Heart right ventricle (tissue), 16 donors: Measurements from ENCODE around the gene LYPD5. TPM values are rescaled to one million over a fixed set of nuclear protein-coding genes. Genes with fewer than 3 reads are reported as not detected.

Experiments
- ATAC-seq, 8 donors: fragments of 200-7000 bp; cut with Tn5 transposase; one replicate each; pipeline ENCODE4 v1.9.1; 2020; ENCODE audit warnings: mild to moderate bottlenecking in 8 of 8, moderate library complexity in 8 of 8, moderate number of reproducible peaks in 1 of 8
- DNase-seq, 2 donors: peaks; one replicate each; pipeline ENCODE4 v3.0.0-alpha.2; 2020
- H3K27ac ChIP-seq, 10 donors: fragments of 200-600 bp; sonication (generic) in 2 of 10; one replicate each; pipeline versions ENCODE4 v1.5.0 to v1.8.0; 2020 to 2022; ENCODE audit warnings: mild to moderate bottlenecking in 3 of 10
- H3K27me3 ChIP-seq, 7 donors: fragments of 200-600 bp; one replicate each; pipeline ENCODE4 v1.8.0; 2021 to 2022; ENCODE audit warnings: mild to moderate bottlenecking in 2 of 7
- H3K36me3 ChIP-seq, 9 donors: fragments of 200-600 bp; sonication (generic) in 1 of 9; one replicate each; pipeline versions ENCODE4 v1.5.0 to v1.8.0; 2020 to 2022; ENCODE audit warnings: mild to moderate bottlenecking in 2 of 9
- H3K4me1 ChIP-seq, 9 donors: fragments of 200-600 bp; sonication (generic) in 1 of 9; one replicate each; pipeline versions ENCODE4 v1.5.0 to v1.8.0; 2020 to 2022; ENCODE audit warnings: mild to moderate bottlenecking in 4 of 9
- H3K4me3 ChIP-seq, 10 donors: fragments of 200-600 bp; sonication (generic) in 2 of 10; one replicate each; pipeline versions ENCODE4 v1.5.0 to v1.8.0; 2020 to 2022; ENCODE audit warnings: mild to moderate bottlenecking in 7 of 10, moderate library complexity in 2 of 10
- H3K9me3 ChIP-seq, 11 donors: fragments of 200-600 bp in 10 of 11; sonication (generic) in 2 of 11; one replicate each; pipeline versions ENCODE4 v1.5.0 to v1.8.0; 2013 to 2022; ENCODE audit warnings: mild to moderate bottlenecking in 2 of 11, control low read depth in 1 of 11, moderate library complexity in 1 of 11
- WGBS, 2 donors: extraction: QIAGEN DNeasy Blood & Tissue Kit; methylation state at CpG; one replicate each; pipeline ENCODE4 v1.1.7; 2013; ENCODE audit warnings: inconsistent platforms in 1 of 2; 5-methylcytosine and 5-hydroxymethylcytosine counted together
- intact Hi-C, 10 donors: fragments of 100-400 bp; cut with DNase I; formaldehyde crosslinking; loops; one replicate each; pipeline versions ENCODE4 v1.11.1 to v1.14.2; 2022
- polyA plus RNA-seq, 2 donors: library from polyadenylated mRNA; stranded (reverse); fragments of 200-250 nt; gene quantifications; one replicate each; pipeline ENCODE4 v1.2.3, GENCODE V29; 2013
- total RNA-seq, 10 donors: library from RNA; stranded (reverse); fragmentation: NEBNext Ultra II Directional in 3 of 10; extraction: Animal tissue kit (Norgen Biotek cat#: 25700) in 3 of 10; gene quantifications; one replicate each; pipeline versions ENCODE4 v1.2.1 to v1.2.4, GENCODE V29; 2021 to 2023
- TF ChIP-seq, protein P1 (sequence below), 9 donors: fragments of 200-600 bp; sonication (generic) in 2 of 9; IDR thresholded peaks; one replicate each; pipeline versions ENCODE4 v1.5.0 to v1.8.0; 2021 to 2022; ENCODE audit warnings: antibody characterized with exemption in 9 of 9, mild to moderate bottlenecking in 5 of 9, moderate library complexity in 1 of 9
- donor health status: Arrhythmogenic right ventricular cardiomyopathy.
- donor health status: ischemic (EF 13 %, LVEDD 7.1; RV severe dilation, severe dysfunction).
- donor health status: healthy with polysubstance abuse.
- donor health status: DM: no; HTN: yes; CAD: no.
- donor health status: DM: no; HTN: no; CAD: no.
- donor health status: ischemic (EF 25% LVEDD 6.9; RV normal size, moderate dysfunction).
- donor health status: ischemic (EF 25% LVEDD 5.7; RV mildly dilated, moderate dysfunction).
- donor health status: healthy.
- donor health status: DM: yes; HTN: yes; CAD: no.
- donor health status: Ischemic cardiomyopathy.
- donor health status: ischemic (EF 35%, LVEDD 5.7; RV mildly dilated, moderate dysfunction).
- donor health status: nonischemic (EF 11% LVEDD 7.7; RV severe dilation, severe dysfunction).
- donor health status: DM: yes; HTN: yes; CAD: no.
- donor health status: PGD.
- donor health status: ischemic (EF 29% LVEDD 5.4; RV normal size, mild dysfunction).
- donor health status: nonischemic (EF 23%, LVEDD 6.1; RV moderate dilation, normal function).

LYPD5 gene
- total and polyA plus RNA-seq, 12 donors: 0.24 to 5.3 (median 0.90) TPM

GRCh38 chr19:43814663-43815352 is 12.6 kb upstream of the LYPD5 start:
- intact Hi-C loops: no loop called here

DNA sequence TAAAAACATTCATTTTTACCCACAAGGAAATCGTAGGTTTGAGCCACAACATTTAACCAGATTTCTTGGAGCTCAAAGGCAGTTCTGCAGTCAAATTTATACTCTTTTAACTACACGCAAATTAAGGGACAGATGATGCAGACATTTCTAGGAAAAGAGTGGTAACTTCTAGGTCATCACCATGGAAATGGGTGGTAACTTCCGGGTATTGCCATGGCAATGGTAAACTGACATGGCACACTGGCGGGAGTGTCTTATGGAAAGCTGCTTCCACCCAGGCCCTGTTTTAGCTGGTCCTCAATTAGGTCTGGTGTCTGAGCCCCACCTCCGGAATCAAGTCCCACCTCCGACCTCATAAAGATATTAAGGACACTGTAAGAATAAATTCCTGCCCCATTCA is 10.4 kb upstream of the LYPD5 start:
- WGBS, 2 donors: 66 to 70% methylated on average over 6 of the region's 6 CpGs
- Histone ChIP-seq H3K4me3 (no peak overlapping the region), H3K27ac (no peak overlapping the region), H3K4me1 (no peaks in the 10 kb centered on the region), H3K36me3 (no peaks in the 10 kb centered on the region), H3K27me3 (peaks cover 0 to 15% (median 0%) of the 10 kb centered on the region in 7 donors), H3K9me3 (no peaks in the 10 kb centered on the region)
- TF ChIP-seq, protein P1, sequence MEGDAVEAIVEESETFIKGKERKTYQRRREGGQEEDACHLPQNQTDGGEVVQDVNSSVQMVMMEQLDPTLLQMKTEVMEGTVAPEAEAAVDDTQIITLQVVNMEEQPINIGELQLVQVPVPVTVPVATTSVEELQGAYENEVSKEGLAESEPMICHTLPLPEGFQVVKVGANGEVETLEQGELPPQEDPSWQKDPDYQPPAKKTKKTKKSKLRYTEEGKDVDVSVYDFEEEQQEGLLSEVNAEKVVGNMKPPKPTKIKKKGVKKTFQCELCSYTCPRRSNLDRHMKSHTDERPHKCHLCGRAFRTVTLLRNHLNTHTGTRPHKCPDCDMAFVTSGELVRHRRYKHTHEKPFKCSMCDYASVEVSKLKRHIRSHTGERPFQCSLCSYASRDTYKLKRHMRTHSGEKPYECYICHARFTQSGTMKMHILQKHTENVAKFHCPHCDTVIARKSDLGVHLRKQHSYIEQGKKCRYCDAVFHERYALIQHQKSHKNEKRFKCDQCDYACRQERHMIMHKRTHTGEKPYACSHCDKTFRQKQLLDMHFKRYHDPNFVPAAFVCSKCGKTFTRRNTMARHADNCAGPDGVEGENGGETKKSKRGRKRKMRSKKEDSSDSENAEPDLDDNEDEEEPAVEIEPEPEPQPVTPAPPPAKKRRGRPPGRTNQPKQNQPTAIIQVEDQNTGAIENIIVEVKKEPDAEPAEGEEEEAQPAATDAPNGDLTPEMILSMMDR (IDR thresholded peaks at IDR 0.05): no peak
- no peak for ATAC-seq
- intact Hi-C loops: no loop called here
- no peak for DNase-seq

More at GRCh38 chr19:43814663-43815352, 12.6 kb upstream of the LYPD5 start:
- ATAC-seq: no peak
- Histone ChIP-seq H3K27me3 (peaks cover 0 to 12% (median 0%) of the 10 kb centered on the region in 7 donors), H3K4me1 (peaks cover 0 to under 1% (median 0%) of the 10 kb centered on the region in 9 donors), H3K36me3 (no peaks in the 10 kb centered on the region), H3K4me3 (no peak overlapping the region), H3K9me3 (no peaks in the 10 kb centered on the region), H3K27ac (no peak overlapping the region)
- no peak for DNase-seq
- WGBS, 2 donors: 78 to 82% methylated on average over 5 of the region's 5 CpGs
- TF ChIP-seq, protein P1 (IDR thresholded peaks at IDR 0.05): no peak

DNA sequence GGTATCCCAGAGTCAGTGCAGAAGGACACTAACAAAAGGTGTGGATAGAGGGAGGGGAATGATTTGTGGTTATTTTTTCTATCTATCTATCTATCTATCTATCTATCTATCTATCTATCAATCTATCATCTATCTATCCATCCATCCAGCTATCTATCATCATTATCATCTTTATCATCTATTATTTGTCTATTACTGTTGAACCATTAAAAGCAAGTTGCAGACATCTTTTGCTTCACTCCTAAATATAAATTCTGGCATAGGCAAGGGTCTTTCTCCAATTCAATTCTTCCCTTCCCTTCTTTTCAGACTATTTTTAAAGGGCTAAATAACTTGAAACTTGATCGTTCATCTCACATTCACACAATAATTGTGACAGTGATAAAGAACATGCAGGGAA is 10.0 kb upstream of the LYPD5 start:
- ATAC-seq (no peak), DNase-seq (no peak)
- Histone ChIP-seq H3K4me3 (no peak overlapping the region), H3K4me1 (no peaks in the 10 kb centered on the region), H3K27ac (no peak overlapping the region), H3K36me3 (no peaks in the 10 kb centered on the region), H3K9me3 (no peaks in the 10 kb centered on the region), H3K27me3 (peaks cover 0 to 18% (median 0%) of the 10 kb centered on the region in 7 donors)
- TF ChIP-seq, protein P1 (IDR thresholded peaks at IDR 0.05): no peak
- intact Hi-C loops: no loop called here
- 62 to 66% methylated on average over 1 of the region's 1 CpG for WGBS, 2 donors

DNA sequence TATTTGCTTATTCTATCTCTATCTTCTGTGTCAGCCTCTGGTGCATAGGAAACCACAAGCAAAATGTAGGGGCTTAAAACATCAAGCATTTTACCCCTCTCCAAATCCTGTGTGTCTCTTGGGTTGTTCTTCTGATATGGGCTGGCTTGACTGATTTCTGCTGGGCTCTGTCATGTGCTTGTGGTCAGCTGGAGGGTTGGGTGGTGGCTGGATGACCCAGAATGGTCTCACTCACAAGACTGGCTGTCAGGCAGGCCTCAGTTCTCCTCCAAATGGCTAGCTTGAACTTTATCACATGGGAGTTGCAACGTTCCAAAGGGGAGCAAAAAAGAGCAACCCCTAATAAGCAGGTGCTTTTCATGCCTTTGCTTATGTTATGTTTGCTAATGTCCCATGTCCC is 9.6 kb upstream of the LYPD5 start:
- DNase-seq (no peak), ATAC-seq (no peak)
- Histone ChIP-seq H3K36me3 (no peaks in the 10 kb centered on the region), H3K4me3 (no peak overlapping the region), H3K4me1 (no peaks in the 10 kb centered on the region), H3K27me3 (peaks cover 0 to 18% (median 0%) of the 10 kb centered on the region in 7 donors), H3K27ac (no peak overlapping the region), H3K9me3 (no peaks in the 10 kb centered on the region)
- intact Hi-C loops: no loop called here
- TF ChIP-seq, protein P1 (IDR thresholded peaks at IDR 0.05): no peak
- 38 to 39% methylated on average over 1 of the region's 1 CpG for WGBS, 2 donors
